22Rv1 (cell line): ENCODE results near the gene TRIM71.

ENCODE experiments used
- H3K27ac ChIP-seq: fragments of 450-650 bp; 2 replicates; pipeline ENCODE4 v1.5.1; 2017
- CTCF ChIP-seq: fragments of 450-650 bp; IDR thresholded peaks from 2 replicates; pipeline ENCODE4 v1.5.1; 2017; ENCODE audit warnings: mild to moderate bottlenecking
- ZFX ChIP-seq: fragments of 450-650 bp; IDR thresholded peaks from 2 replicates; pipeline ENCODE4 v1.6.1; 2017; ENCODE audit warnings: antibody characterized with exemption, borderline replicate concordance

The TRIM71 gene

GRCh38 chr3:32862936-32863487, 45.2 kb downstream of the TRIM71 start:
- TF ChIP-seq ZFX (no peak), CTCF (no peak)
- no peak overlapping the region for H3K27ac ChIP-seq

- TF ChIP-seq CTCF (no peak), ZFX (no peak)
- no peak overlapping the region for H3K27ac ChIP-seq
Measured at GRCh38 chr3:32865383-32865782, 47.6 kb downstream of the TRIM71 start.

GRCh38 chr3:32866533-32866932, 48.7 kb downstream of the TRIM71 start:
- no peak for TF ChIP-seq ZFX
- no peak for TF ChIP-seq CTCF
- no peak overlapping the region for H3K27ac ChIP-seq

- TF ChIP-seq ZFX: no peak
- no peak for TF ChIP-seq CTCF
- H3K27ac ChIP-seq: no peak overlapping the region
Measured at GRCh38 chr3:32867954-32868353, 50.2 kb downstream of the TRIM71 start.

- no peak overlapping the region for H3K27ac ChIP-seq
- TF ChIP-seq ZFX (no peak), CTCF (no peak)
Measured at GRCh38 chr3:32868719-32869512, 51.1 kb downstream of the TRIM71 start.

GRCh38 chr3:32869513-32870047, 51.8 kb downstream of the TRIM71 start:
- H3K27ac ChIP-seq: no peak overlapping the region
- TF ChIP-seq CTCF: no peak
- TF ChIP-seq ZFX: no peak
